ENCODE results near the gene PBX3. TPM values are rescaled to one million over a fixed set of nuclear protein-coding genes. Genes with fewer than 3 reads are reported as not detected.

Gene PBX3
- total and polyA plus RNA-seq, 2 of the 13 experiments (the other 11 are each of a cell fraction or from before 2014, with no cell fraction given), result 6.0 to 11.2 TPM

DNA sequence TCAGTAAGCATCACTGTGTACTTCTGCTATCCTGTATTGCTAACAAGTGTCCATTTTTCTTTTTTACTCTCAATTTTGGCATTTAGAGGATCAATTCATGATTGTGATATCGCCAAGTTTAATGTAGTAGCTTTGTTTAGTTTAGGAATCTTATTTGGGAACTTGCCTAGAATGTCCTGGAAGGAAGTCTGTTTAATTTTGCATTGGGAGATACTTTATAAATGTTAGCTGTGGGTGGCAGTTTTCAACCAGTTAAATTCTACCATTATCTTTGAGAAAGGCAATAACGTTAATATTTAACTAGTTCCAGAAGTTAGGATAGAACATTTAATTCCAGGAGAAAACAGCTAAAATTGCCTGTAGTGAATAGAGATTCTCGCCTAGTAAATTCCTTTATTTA, 78.6 kb downstream of the PBX3 start (continued):
- TF ChIP-seq, protein P1, sequence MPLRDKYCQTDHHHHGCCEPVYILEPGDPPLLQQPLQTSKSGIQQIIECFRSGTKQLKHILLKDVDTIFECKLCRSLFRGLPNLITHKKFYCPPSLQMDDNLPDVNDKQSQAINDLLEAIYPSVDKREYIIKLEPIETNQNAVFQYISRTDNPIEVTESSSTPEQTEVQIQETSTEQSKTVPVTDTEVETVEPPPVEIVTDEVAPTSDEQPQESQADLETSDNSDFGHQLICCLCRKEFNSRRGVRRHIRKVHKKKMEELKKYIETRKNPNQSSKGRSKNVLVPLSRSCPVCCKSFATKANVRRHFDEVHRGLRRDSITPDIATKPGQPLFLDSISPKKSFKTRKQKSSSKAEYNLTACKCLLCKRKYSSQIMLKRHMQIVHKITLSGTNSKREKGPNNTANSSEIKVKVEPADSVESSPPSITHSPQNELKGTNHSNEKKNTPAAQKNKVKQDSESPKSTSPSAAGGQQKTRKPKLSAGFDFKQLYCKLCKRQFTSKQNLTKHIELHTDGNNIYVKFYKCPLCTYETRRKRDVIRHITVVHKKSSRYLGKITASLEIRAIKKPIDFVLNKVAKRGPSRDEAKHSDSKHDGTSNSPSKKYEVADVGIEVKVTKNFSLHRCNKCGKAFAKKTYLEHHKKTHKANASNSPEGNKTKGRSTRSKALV (CRISPR knock-in tag; IDR thresholded peaks at IDR 0.05), result no peak
- no peak for TF ChIP-seq ZNF503 (CRISPR knock-in tag; IDR thresholded peaks at IDR 0.05)
- no peak for TF ChIP-seq CSRNP1 (CRISPR knock-in tag; IDR thresholded peaks at IDR 0.05)
- TF ChIP-seq, protein P2, sequence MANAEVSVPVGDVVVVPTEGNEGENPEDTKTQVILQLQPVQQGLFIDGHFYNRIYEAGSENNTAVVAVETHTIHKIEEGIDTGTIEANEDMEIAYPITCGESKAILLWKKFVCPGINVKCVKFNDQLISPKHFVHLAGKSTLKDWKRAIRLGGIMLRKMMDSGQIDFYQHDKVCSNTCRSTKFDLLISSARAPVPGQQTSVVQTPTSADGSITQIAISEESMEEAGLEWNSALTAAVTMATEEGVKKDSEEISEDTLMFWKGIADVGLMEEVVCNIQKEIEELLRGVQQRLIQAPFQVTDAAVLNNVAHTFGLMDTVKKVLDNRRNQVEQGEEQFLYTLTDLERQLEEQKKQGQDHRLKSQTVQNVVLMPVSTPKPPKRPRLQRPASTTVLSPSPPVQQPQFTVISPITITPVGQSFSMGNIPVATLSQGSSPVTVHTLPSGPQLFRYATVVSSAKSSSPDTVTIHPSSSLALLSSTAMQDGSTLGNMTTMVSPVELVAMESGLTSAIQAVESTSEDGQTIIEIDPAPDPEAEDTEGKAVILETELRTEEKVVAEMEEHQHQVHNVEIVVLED (CRISPR knock-in tag; IDR thresholded peaks at IDR 0.05; ENCODE audit: borderline replicate concordance), result no peak

GRCh38 chr9:125826850-125827249, 79.7 kb downstream of the PBX3 start:
- Histone ChIP-seq H3K9ac (ENCODE audit: insufficient read depth, low read depth, low read length) (no peak overlapping the region), H3K4me2 (ENCODE audit: low read depth, low read length) (no peak overlapping the region), H3K4me3 (replicated peaks in 1 of 3; ENCODE audit: insufficient read depth in 1 of 3, low read depth in 2 of 3, low read length in 3 of 3) (no peak overlapping the region), H3K4me1 (ENCODE audit: insufficient read depth, low read length) (peaks cover 7% of the 10 kb centered on the region), H3K27ac (ENCODE audit: extremely low read length, insufficient read depth, low read length) (no peak overlapping the region), H3K27me3 (ENCODE audit: control insufficient read depth in 1 of 2, insufficient read depth in 2 of 2, low read length in 2 of 2) (no peaks in the 10 kb centered on the region), H3K9me3 (ENCODE audit: low read length) (no peaks in the 10 kb centered on the region), H2AFZ (ENCODE audit: low read length) (no peak overlapping the region), H3K79me2 (ENCODE audit: insufficient read depth, low read length) (no peaks in the 10 kb centered on the region), H4K20me1 (ENCODE audit: insufficient read depth, low read length) (no peaks in the 10 kb centered on the region), H3K36me3 (replicated peaks in 1 of 2; ENCODE audit: control insufficient read depth in 1 of 2, insufficient read depth in 2 of 2, low read length in 2 of 2) (no peaks in the 10 kb centered on the region)
- intact Hi-C loops (cut with micrococcal nuclease; ENCODE audit: unreplicated experiment) (no loop called here), in situ Hi-C loops (cut with HindIII; ENCODE audit: extremely low pct_ligation_motif_present, low pct_unique_long_range_greater_than_20kb) (no loop called here)
- FAIRE-seq, result no peak
- ChIA-PET POLR2A (no interaction called here), CTCF (ENCODE audit: low intra/inter-chr PET ratio, low total read pairs) (no interaction called here)
- no peak for DNase-seq (ENCODE audit: low spot score)
- 98% methylated on average over 1 of the region's 1 CpG for WGBS (ENCODE audit: low lambda C conversion rate)
- no TSS peak for BruUV-seq (replicated peaks)
- ATAC-seq, result no peak
- TF ChIP-seq ZNF607 (CRISPR knock-in tag; IDR thresholded peaks at IDR 0.05; ENCODE audit: borderline replicate concordance) (no peak), THYN1 (CRISPR knock-in tag; IDR thresholded peaks at IDR 0.05; ENCODE audit: borderline replicate concordance, low read depth) (no peak), ZNF557 (CRISPR knock-in tag; IDR thresholded peaks at IDR 0.05) (no peak), ZNF598 (CRISPR knock-in tag; IDR thresholded peaks at IDR 0.05; ENCODE audit: borderline replicate concordance) (no peak), ZNF841 (CRISPR knock-in tag; IDR thresholded peaks at IDR 0.05; ENCODE audit: borderline replicate concordance) (no peak), KDM2A (CRISPR knock-in tag; IDR thresholded peaks at IDR 0.05; ENCODE audit: borderline replicate concordance, low read depth) (no peak), ZNF674 (CRISPR knock-in tag; IDR thresholded peaks at IDR 0.05; ENCODE audit: low read depth) (no peak), ZNF614 (CRISPR knock-in tag; IDR thresholded peaks at IDR 0.05; ENCODE audit: borderline replicate concordance) (no peak)

All from HepG2 (cell line).